Measurements from ENCODE around the gene MGAT5B.

The MGAT5B gene

GRCh38 chr17:76915840-76916510 lies 47.8 kb downstream of the MGAT5B start:
- TF ChIP-seq, protein P1, sequence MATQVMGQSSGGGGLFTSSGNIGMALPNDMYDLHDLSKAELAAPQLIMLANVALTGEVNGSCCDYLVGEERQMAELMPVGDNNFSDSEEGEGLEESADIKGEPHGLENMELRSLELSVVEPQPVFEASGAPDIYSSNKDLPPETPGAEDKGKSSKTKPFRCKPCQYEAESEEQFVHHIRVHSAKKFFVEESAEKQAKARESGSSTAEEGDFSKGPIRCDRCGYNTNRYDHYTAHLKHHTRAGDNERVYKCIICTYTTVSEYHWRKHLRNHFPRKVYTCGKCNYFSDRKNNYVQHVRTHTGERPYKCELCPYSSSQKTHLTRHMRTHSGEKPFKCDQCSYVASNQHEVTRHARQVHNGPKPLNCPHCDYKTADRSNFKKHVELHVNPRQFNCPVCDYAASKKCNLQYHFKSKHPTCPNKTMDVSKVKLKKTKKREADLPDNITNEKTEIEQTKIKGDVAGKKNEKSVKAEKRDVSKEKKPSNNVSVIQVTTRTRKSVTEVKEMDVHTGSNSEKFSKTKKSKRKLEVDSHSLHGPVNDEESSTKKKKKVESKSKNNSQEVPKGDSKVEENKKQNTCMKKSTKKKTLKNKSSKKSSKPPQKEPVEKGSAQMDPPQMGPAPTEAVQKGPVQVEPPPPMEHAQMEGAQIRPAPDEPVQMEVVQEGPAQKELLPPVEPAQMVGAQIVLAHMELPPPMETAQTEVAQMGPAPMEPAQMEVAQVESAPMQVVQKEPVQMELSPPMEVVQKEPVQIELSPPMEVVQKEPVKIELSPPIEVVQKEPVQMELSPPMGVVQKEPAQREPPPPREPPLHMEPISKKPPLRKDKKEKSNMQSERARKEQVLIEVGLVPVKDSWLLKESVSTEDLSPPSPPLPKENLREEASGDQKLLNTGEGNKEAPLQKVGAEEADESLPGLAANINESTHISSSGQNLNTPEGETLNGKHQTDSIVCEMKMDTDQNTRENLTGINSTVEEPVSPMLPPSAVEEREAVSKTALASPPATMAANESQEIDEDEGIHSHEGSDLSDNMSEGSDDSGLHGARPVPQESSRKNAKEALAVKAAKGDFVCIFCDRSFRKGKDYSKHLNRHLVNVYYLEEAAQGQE (IDR thresholded peaks at IDR 0.05; ENCODE audit: insufficient read depth in 1 of 2, low read depth in 2 of 2, low read length in 2 of 2) = no peak
- TF ChIP-seq TAF1 (IDR thresholded peaks at IDR 0.05; ENCODE audit: borderline replicate concordance, insufficient read depth, low read length) (no peak), FOXP2 (optimal IDR thresholded peaks at IDR 0.05; ENCODE audit: borderline replicate concordance, extremely low read depth, extremely low read length, insufficient read depth) (no peak), SIN3A (IDR thresholded peaks at IDR 0.05; ENCODE audit: borderline replicate concordance, insufficient read depth, low read length) (no peak), POLR2AphosphoS5 (IDR thresholded peaks at IDR 0.05; ENCODE audit: low read depth, low read length) (no peak)

DNA sequence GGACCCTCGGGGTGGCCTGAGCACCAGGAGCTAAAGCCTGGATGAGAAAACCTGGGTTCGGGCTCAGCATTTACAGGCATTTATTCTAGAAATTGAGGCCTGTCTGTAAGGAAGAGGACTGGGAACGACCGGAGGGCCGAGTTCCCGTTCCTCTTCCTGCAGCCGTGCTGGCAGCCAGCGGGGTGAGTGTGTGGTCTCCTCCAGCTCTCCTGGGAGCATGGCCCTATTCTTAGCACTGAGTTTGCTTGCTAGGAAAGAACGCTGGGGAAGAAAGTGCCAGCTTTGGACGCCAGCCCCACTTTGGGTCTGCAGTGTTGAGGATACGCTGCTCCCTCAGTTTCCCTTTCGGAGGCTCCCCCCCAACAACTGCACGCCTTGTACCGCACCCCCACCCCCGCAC lies 49.6 kb downstream of the MGAT5B start:
- TF ChIP-seq, protein P1 (IDR thresholded peaks at IDR 0.05; ENCODE audit: insufficient read depth in 1 of 2, low read depth in 2 of 2, low read length in 2 of 2) = no peak
- no peak for TF ChIP-seq TAF1 (IDR thresholded peaks at IDR 0.05; ENCODE audit: borderline replicate concordance, insufficient read depth, low read length)

- TF ChIP-seq, protein P1 (IDR thresholded peaks at IDR 0.05; ENCODE audit: insufficient read depth in 1 of 2, low read depth in 2 of 2, low read length in 2 of 2) = no peak
- no peak for TF ChIP-seq SIN3A (IDR thresholded peaks at IDR 0.05; ENCODE audit: borderline replicate concordance, insufficient read depth, low read length)
Measured at GRCh38 chr17:76918811-76919210, 50.6 kb downstream of the MGAT5B start.

GRCh38 chr17:76920364-76921139 lies 52.3 kb downstream of the MGAT5B start:
- no peak for TF ChIP-seq TAF1 (IDR thresholded peaks at IDR 0.05; ENCODE audit: borderline replicate concordance, insufficient read depth, low read length)
- TF ChIP-seq, protein P1 (IDR thresholded peaks at IDR 0.05; ENCODE audit: insufficient read depth in 1 of 2, low read depth in 2 of 2, low read length in 2 of 2) = peak; percentile 72 to 90

Data from PFSK-1 (cell line).